Neural progenitor cell (in vitro differentiated cells): ENCODE data around the gene TWIST1.

Source experiments
- EZH2phosphoT487 ChIP-seq: fragments of 200-600 bp; sonication (generic); IDR thresholded peaks from 2 replicates; pipeline ENCODE4 v1.6.1; 2017; ENCODE audit warnings: antibody characterized with exemption
- TF ChIP-seq, protein P1 (sequence below): fragments of 200-600 bp; sonication (generic); IDR thresholded peaks from 2 replicates; pipeline ENCODE4 v1.5.1; 2017; ENCODE audit warnings: antibody characterized with exemption, mild to moderate bottlenecking

DNA sequence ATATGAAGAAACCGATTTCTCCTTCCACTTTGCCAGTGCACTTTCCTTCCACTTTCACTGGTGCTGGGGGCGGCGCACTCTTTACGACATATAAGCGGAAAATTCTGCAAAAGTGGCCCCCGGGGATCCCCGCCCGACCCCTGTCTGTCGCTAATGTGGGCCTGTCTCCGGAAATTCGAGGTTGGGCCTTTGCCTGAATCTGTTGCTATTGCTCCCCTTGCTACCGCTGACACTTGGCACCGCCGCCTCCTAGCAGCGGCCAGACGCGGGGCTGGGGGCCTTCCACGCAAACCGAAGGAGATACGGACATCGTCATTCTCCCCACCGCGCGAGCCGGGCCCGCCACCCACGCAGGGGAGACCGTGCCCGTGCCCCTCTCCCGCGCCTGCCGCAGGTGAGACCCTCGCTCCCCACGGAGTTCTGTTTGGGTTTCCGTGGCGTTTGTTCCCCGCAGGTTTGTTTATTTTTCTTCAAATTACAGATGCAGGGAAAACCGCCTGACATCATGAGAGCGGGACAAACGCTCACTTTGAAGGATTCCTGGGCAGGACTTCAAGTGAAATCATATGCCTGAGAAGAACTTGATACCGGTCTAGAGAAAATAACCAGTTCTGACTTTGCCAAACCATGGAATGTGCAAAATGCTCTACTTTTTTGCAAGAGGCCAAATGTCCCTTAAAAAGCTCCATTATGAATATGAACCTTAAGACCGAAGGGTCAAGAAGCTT, 5.0 kb downstream of the TWIST1 start:
- TF ChIP-seq, protein P1, sequence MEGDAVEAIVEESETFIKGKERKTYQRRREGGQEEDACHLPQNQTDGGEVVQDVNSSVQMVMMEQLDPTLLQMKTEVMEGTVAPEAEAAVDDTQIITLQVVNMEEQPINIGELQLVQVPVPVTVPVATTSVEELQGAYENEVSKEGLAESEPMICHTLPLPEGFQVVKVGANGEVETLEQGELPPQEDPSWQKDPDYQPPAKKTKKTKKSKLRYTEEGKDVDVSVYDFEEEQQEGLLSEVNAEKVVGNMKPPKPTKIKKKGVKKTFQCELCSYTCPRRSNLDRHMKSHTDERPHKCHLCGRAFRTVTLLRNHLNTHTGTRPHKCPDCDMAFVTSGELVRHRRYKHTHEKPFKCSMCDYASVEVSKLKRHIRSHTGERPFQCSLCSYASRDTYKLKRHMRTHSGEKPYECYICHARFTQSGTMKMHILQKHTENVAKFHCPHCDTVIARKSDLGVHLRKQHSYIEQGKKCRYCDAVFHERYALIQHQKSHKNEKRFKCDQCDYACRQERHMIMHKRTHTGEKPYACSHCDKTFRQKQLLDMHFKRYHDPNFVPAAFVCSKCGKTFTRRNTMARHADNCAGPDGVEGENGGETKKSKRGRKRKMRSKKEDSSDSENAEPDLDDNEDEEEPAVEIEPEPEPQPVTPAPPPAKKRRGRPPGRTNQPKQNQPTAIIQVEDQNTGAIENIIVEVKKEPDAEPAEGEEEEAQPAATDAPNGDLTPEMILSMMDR: no peak
- peak; percentile 88 for TF ChIP-seq EZH2phosphoT487
